ENCODE data around the gene VWA5B1. TPM values are rescaled to one million over a fixed set of nuclear protein-coding genes. Genes with fewer than 3 reads are reported as not detected.

VWA5B1 gene
- total and polyA plus RNA-seq, 2 donors (not counting 3 experiments of a cell fraction or from before 2014, with no cell fraction given): not detected

GRCh38 chr1:20252587-20252986, 38.1 kb upstream of the VWA5B1 start:
- no TSS peak for BruUV-seq (replicated peaks)
- Histone ChIP-seq H3K36me3 (ENCODE audit: control insufficient read depth in 2 of 2, extremely low read depth in 1 of 2, insufficient read depth in 2 of 2, low read length in 2 of 2) (no peaks in the 10 kb centered on the region), H3K9me3 (replicated peaks; ENCODE audit: control insufficient read depth, insufficient read depth, low read length) (no peaks in the 10 kb centered on the region), H3K9me1 (replicated peaks; ENCODE audit: control insufficient read depth, extremely low read depth, insufficient read depth, low read length) (no peaks in the 10 kb centered on the region), H3K79me2 (ENCODE audit: control insufficient read depth, insufficient read depth, low read length) (no peaks in the 10 kb centered on the region), H3K4me1 (ENCODE audit: control insufficient read depth, extremely low read depth, insufficient read depth, low read length) (no peaks in the 10 kb centered on the region), H4K20me1 (replicated peaks; ENCODE audit: control insufficient read depth, extremely low read depth, insufficient read depth, low read length) (no peaks in the 10 kb centered on the region), H3K4me3 (replicated peaks in 1 of 3; ENCODE audit: insufficient read depth in 1 of 3, low read depth in 1 of 3, low read length in 3 of 3) (no peak overlapping the region), H3K4me2 (ENCODE audit: insufficient read depth, low read length) (no peak overlapping the region), H3K27me3 (ENCODE audit: control insufficient read depth in 2 of 2, insufficient read depth in 2 of 2, low read length in 2 of 2) (peaks cover 0 to 6% of the 10 kb centered on the region in 2 experiments), H3K9ac (replicated peaks; ENCODE audit: extremely low read depth, insufficient read depth, low read length) (no peak overlapping the region), H2AFZ (ENCODE audit: low read depth, low read length) (no peak overlapping the region), H3K27ac (ENCODE audit: insufficient read depth, low read depth, low read length) (no peak overlapping the region)
- CTCF ChIA-PET: interaction anchor here (1.5 kb wide), 1 partner anchor 15 kb away, joined by 3 read pairs; no protein-coding TSS in a partner anchor
- no peak for DNase-seq (ENCODE audit: low read depth, low spot score)
- intact Hi-C loops (cut with micrococcal nuclease): no loop called here
- dilution Hi-C loops (cut with MboI; ENCODE audit: extremely low pct_ligation_motif_present, low sequenced_read_pairs): no loop called here
- no peak for FAIRE-seq
- TF ChIP-seq POLR2AphosphoS5 (IDR thresholded peaks at IDR 0.05; ENCODE audit: insufficient read depth, low read depth, low read length) (no peak), JUN (IDR thresholded peaks at IDR 0.05; ENCODE audit: borderline replicate concordance, insufficient read depth, insufficient read length, low read depth) (no peak), POLR2A (IDR thresholded peaks at IDR 0.05; ENCODE audit: low read depth, low read length) (no peak), EZH2 (IDR thresholded peaks at IDR 0.05; ENCODE audit: borderline replicate concordance, low read depth, low read length, severe bottlenecking) (no peak), MYC (IDR thresholded peaks at IDR 0.05; ENCODE audit: low read depth, low read length) (no peak), GATA2 (IDR thresholded peaks at IDR 0.05; ENCODE audit: insufficient read depth, insufficient read length, low read depth, low read length) (no peak), MAX (IDR thresholded peaks at IDR 0.05; ENCODE audit: insufficient read depth, insufficient read length) (no peak), CTCF (IDR thresholded peaks at IDR 0.05; ENCODE audit: extremely low read depth in 1 of 2, insufficient read depth in 1 of 2, low read depth in 1 of 2, low read length in 2 of 2) (no peak), FOS (IDR thresholded peaks at IDR 0.05; ENCODE audit: borderline replicate concordance, insufficient read depth, low read length) (no peak)
- POLR2A ChIA-PET: no interaction called here
